ENCODE measurements around the gene SLC39A1.

- no peak for TF ChIP-seq EZH2 (IDR thresholded peaks at IDR 0.05; ENCODE audit: low read depth, low read length, severe bottlenecking)
- TF ChIP-seq FOSL1 (IDR thresholded peaks at IDR 0.05; ENCODE audit: insufficient read depth, low read depth, low read length): no peak
- no peak for TF ChIP-seq ASH2L (IDR thresholded peaks at IDR 0.05; ENCODE audit: low read length)
- TF ChIP-seq JUND (IDR thresholded peaks at IDR 0.05; ENCODE audit: low read length): no peak
- no peak for TF ChIP-seq SRF (IDR thresholded peaks at IDR 0.05; ENCODE audit: low read depth, low read length)
- TF ChIP-seq CTCF (IDR thresholded peaks at IDR 0.05; ENCODE audit: control extremely low read depth in 1 of 3, insufficient read depth in 1 of 3, low read depth in 1 of 3, low read length in 3 of 3): no peak
- TF ChIP-seq SUZ12 (IDR thresholded peaks at IDR 0.05; ENCODE audit: low read length): no peak
- TF ChIP-seq E2F6 (IDR thresholded peaks at IDR 0.05): no peak
- no peak for TF ChIP-seq POLR2AphosphoS5 (IDR thresholded peaks at IDR 0.05; ENCODE audit: low read depth, low read length)
- no peak for TF ChIP-seq HDAC2 (IDR thresholded peaks at IDR 0.05; ENCODE audit: borderline replicate concordance in 1 of 2, low read depth in 2 of 2, low read length in 2 of 2)
- TF ChIP-seq GABPA (IDR thresholded peaks at IDR 0.05; ENCODE audit: borderline replicate concordance, insufficient read depth, low read length): no peak
Measured at GRCh38 chr1:153944827-153945117, 18.6 kb downstream of the SLC39A1 start.
